ENCODE data around the gene TLR5.

DNA sequence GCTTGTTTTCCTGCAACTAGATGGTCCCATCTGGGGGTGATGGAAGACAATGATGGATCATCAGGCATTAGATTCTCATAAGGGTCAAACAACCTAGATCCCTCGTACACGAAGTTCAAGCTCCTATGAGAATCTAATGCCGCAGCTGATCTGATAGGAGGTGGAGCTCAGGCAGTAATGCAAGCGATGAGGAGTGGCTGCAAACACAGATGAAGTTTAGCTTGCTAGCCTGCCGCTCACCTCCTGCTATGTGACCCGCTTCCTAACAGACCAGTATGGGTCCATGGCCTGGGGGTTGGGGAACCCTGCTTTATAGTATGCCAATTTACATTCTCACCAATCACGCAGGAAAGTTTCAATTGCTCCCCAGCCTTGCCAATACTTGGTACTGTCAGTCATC is 37.5 kb downstream of the TLR5 start:
- TF ChIP-seq TOX (CRISPR knock-in tag; IDR thresholded peaks at IDR 0.05; ENCODE audit: borderline replicate concordance) (no peak), ISL1 (CRISPR knock-in tag; IDR thresholded peaks at IDR 0.05) (no peak), ZNF565 (CRISPR knock-in tag; conservative IDR thresholded peaks at IDR 0.05; ENCODE audit: low read depth) (no peak), PATZ1 (CRISPR knock-in tag; IDR thresholded peaks at IDR 0.05; ENCODE audit: borderline replicate concordance) (no peak), ZFP3 (CRISPR knock-in tag; IDR thresholded peaks at IDR 0.05) (no peak), ZFP30 (CRISPR knock-in tag; IDR thresholded peaks at IDR 0.05) (no peak), CREB5 (CRISPR knock-in tag; IDR thresholded peaks at IDR 0.05; ENCODE audit: low read depth) (no peak), POU6F1 (CRISPR knock-in tag; IDR thresholded peaks at IDR 0.05; ENCODE audit: borderline replicate concordance, low read depth) (no peak), ZNF70 (CRISPR knock-in tag; IDR thresholded peaks at IDR 0.05) (no peak), BACH2 (CRISPR knock-in tag; IDR thresholded peaks at IDR 0.05; ENCODE audit: borderline replicate concordance) (no peak), RARB (CRISPR knock-in tag; IDR thresholded peaks at IDR 0.05) (no peak)
